ENCODE measurements around the gene XXYLT1. TPM values are rescaled to one million over a fixed set of nuclear protein-coding genes. Genes with fewer than 3 reads are reported as not detected.

XXYLT1 gene
- total RNA-seq, 1 donor from 2014 or later = 16.4 TPM

DNA sequence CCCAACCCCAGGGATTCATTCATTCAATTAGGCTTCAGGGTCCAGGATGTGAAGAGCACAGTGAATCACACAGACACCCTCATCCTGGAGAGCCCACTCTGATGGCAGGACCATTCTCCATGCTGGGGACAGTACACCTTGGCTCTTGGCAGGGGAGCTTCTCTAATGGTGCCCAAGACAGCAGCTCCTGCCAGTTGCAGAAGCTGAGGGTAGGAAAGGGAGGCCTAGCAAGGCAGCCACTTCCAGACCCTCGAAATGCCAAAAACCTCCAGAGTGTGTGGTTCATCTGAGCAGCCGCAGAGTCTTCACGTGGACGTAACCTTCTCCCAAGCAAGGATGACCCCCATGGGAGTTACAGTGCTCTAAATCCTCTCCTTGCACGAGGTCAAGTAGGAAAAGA lies 186.2 kb downstream of the XXYLT1 start:
- H3K4me1 Mint-ChIP-seq = peaks cover 51% of the 10 kb centered on the region
- H3K4me3 ChIP-seq = no peak overlapping the region
- DNase-seq (ENCODE audit: low spot score) = no peak
- H4K20me1 ChIP-seq (ENCODE audit: low read depth) = peaks cover 3% of the 10 kb centered on the region
- no peaks in the 10 kb centered on the region for H3F3A ChIP-seq (ENCODE audit: low read depth)
- H3K79me2 ChIP-seq (ENCODE audit: low read depth) = peaks cover 3% of the 10 kb centered on the region
- H3K9me3 Mint-ChIP-seq = no peaks in the 10 kb centered on the region
- H3K27ac ChIP-seq = no peak overlapping the region
- peaks cover 10% of the 10 kb centered on the region for H3K27me3 Mint-ChIP-seq (ENCODE audit: insufficient read depth, low read depth)
- H3K36me3 ChIP-seq = no peaks in the 10 kb centered on the region
- TF ChIP-seq, protein P1, sequence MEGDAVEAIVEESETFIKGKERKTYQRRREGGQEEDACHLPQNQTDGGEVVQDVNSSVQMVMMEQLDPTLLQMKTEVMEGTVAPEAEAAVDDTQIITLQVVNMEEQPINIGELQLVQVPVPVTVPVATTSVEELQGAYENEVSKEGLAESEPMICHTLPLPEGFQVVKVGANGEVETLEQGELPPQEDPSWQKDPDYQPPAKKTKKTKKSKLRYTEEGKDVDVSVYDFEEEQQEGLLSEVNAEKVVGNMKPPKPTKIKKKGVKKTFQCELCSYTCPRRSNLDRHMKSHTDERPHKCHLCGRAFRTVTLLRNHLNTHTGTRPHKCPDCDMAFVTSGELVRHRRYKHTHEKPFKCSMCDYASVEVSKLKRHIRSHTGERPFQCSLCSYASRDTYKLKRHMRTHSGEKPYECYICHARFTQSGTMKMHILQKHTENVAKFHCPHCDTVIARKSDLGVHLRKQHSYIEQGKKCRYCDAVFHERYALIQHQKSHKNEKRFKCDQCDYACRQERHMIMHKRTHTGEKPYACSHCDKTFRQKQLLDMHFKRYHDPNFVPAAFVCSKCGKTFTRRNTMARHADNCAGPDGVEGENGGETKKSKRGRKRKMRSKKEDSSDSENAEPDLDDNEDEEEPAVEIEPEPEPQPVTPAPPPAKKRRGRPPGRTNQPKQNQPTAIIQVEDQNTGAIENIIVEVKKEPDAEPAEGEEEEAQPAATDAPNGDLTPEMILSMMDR (IDR thresholded peaks at IDR 0.05) = no peak
- TF ChIP-seq EZH2 (IDR thresholded peaks at IDR 0.05) (no peak), EZH2phosphoT487 (IDR thresholded peaks at IDR 0.05) (no peak)
- peaks cover 35% of the 10 kb centered on the region for H3K4me1 ChIP-seq
- no peak overlapping the region for H3K4me2 ChIP-seq
- H3K4me3 Mint-ChIP-seq = no peak overlapping the region
- H3K27me3 ChIP-seq = no peaks in the 10 kb centered on the region
- no peak overlapping the region for H3K27ac Mint-ChIP-seq
- no peak overlapping the region for H3K9ac ChIP-seq
- no peaks in the 10 kb centered on the region for H3K9me3 ChIP-seq (ENCODE audit: low read depth)
- H3K36me3 Mint-ChIP-seq = no peaks in the 10 kb centered on the region
- no peak overlapping the region for H2AFZ ChIP-seq (replicated peaks)

DNA sequence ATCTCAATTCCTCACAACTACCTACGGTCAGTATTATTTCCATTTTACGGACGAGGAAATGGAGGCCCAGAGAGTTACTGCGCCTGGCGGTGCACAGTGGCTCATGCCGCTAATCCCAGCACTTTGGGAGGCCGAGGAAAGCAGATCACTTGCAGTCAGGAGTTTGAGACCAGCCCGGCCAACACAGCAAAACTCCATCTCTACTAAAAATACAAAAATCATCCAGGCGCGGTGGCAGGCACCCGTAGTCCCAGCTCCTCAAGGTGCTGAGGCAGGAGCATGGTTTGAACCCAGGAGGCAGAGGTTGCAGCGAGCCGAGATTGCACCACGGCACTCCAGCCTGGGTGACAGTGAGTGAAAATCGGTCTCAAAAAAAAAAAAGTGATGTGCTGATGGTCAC lies 187.3 kb downstream of the XXYLT1 start:
- H3K9ac ChIP-seq = no peak overlapping the region
- peaks cover 62% of the 10 kb centered on the region for H3K4me1 Mint-ChIP-seq
- no peak for DNase-seq (ENCODE audit: low spot score)
- H3K27ac ChIP-seq = no peak overlapping the region
- no peak overlapping the region for H2AFZ ChIP-seq (replicated peaks)
- H3K9me3 Mint-ChIP-seq = no peaks in the 10 kb centered on the region
- H3K4me3 ChIP-seq = no peak overlapping the region
- H3K9me3 ChIP-seq (ENCODE audit: low read depth) = no peaks in the 10 kb centered on the region
- H3K36me3 ChIP-seq = no peaks in the 10 kb centered on the region
- peaks cover 8% of the 10 kb centered on the region for H4K20me1 ChIP-seq (ENCODE audit: low read depth)
- H3K79me2 ChIP-seq (ENCODE audit: low read depth) = peaks cover 3% of the 10 kb centered on the region
- no peaks in the 10 kb centered on the region for H3F3A ChIP-seq (ENCODE audit: low read depth)
- no peaks in the 10 kb centered on the region for H3K36me3 Mint-ChIP-seq
- no peak overlapping the region for H3K4me2 ChIP-seq
- no peaks in the 10 kb centered on the region for H3K27me3 ChIP-seq
- peaks cover 10% of the 10 kb centered on the region for H3K27me3 Mint-ChIP-seq (ENCODE audit: insufficient read depth, low read depth)
- H3K27ac Mint-ChIP-seq = no peak overlapping the region
- H3K4me1 ChIP-seq = peaks cover 39% of the 10 kb centered on the region
- TF ChIP-seq EZH2 (IDR thresholded peaks at IDR 0.05) (no peak), EZH2phosphoT487 (IDR thresholded peaks at IDR 0.05) (no peak)
- TF ChIP-seq, protein P1 (IDR thresholded peaks at IDR 0.05) = no peak
- no peak overlapping the region for H3K4me3 Mint-ChIP-seq

DNA sequence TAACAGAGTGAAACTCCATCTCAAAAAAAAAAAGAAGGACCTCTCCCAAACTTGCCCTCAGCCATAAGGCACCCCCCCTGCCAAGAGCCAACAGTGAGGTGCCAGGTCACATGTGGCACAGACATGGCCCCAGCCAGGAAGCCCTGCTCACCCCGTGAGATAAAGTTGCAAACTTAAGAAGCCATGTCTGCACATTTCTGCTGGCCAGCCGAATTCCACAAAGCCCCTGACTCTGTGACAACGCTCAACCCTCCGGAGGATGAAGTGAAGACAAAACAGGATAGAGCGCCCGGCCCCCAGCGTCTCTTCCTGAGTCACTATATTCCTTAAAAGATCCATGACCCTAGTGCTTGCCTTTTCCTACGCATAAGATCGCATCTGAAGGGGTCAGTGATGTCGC lies 188.1 kb downstream of the XXYLT1 start:
- H2AFZ ChIP-seq (replicated peaks) = no peak overlapping the region
- TF ChIP-seq, protein P1 (IDR thresholded peaks at IDR 0.05) = no peak
- TF ChIP-seq EZH2phosphoT487 (IDR thresholded peaks at IDR 0.05) (no peak), EZH2 (IDR thresholded peaks at IDR 0.05) (no peak)
- H3K27ac Mint-ChIP-seq = no peak overlapping the region
- no peaks in the 10 kb centered on the region for H3K36me3 Mint-ChIP-seq
- H3K79me2 ChIP-seq (ENCODE audit: low read depth) = peaks cover 3% of the 10 kb centered on the region
- peaks cover 39% of the 10 kb centered on the region for H3K4me1 ChIP-seq
- H3K4me2 ChIP-seq = no peak overlapping the region
- no peak for DNase-seq (ENCODE audit: low spot score)
- H3K4me3 ChIP-seq = no peak overlapping the region
- peaks cover 10% of the 10 kb centered on the region for H4K20me1 ChIP-seq (ENCODE audit: low read depth)
- H3K27me3 Mint-ChIP-seq (ENCODE audit: insufficient read depth, low read depth) = peaks cover 10% of the 10 kb centered on the region
- no peak overlapping the region for H3K4me3 Mint-ChIP-seq
- peaks cover 67% of the 10 kb centered on the region for H3K4me1 Mint-ChIP-seq
- no peak overlapping the region for H3K27ac ChIP-seq
- H3F3A ChIP-seq (ENCODE audit: low read depth) = no peaks in the 10 kb centered on the region
- no peaks in the 10 kb centered on the region for H3K27me3 ChIP-seq
- no peak overlapping the region for H3K9ac ChIP-seq
- H3K36me3 ChIP-seq = no peaks in the 10 kb centered on the region
- no peaks in the 10 kb centered on the region for H3K9me3 ChIP-seq (ENCODE audit: low read depth)
- H3K9me3 Mint-ChIP-seq = no peaks in the 10 kb centered on the region
